RPMI7951 (cell line): Measurements from ENCODE around the gene MAK. TPM values are rescaled to one million over a fixed set of nuclear protein-coding genes. Genes with fewer than 3 reads are reported as not detected.
A peak's percentile ranks its signal among the peaks of the same experiment; 100 is the strongest.
"Not testable (repeated sequence)": the region's sequence is repeated elsewhere in the genome, so short reads cannot be mapped to it uniquely, and the experiment has no call there.

Experiments
- DNase-seq: peaks from one replicate; pipeline ENCODE4 v3.0.0-alpha.2; 2012; ENCODE audit warnings: low read depth
- total RNA-seq: library from RNA; depleted of rRNA; stranded (reverse); fragments of >200 nt; shearing (Covaris generic); gene quantifications from 2 replicates; pipeline ENCODE4 v1.2.3, GENCODE V29; 2014

MAK gene
- total RNA-seq, 1 experiment from 2014 or later: not detected

DNA sequence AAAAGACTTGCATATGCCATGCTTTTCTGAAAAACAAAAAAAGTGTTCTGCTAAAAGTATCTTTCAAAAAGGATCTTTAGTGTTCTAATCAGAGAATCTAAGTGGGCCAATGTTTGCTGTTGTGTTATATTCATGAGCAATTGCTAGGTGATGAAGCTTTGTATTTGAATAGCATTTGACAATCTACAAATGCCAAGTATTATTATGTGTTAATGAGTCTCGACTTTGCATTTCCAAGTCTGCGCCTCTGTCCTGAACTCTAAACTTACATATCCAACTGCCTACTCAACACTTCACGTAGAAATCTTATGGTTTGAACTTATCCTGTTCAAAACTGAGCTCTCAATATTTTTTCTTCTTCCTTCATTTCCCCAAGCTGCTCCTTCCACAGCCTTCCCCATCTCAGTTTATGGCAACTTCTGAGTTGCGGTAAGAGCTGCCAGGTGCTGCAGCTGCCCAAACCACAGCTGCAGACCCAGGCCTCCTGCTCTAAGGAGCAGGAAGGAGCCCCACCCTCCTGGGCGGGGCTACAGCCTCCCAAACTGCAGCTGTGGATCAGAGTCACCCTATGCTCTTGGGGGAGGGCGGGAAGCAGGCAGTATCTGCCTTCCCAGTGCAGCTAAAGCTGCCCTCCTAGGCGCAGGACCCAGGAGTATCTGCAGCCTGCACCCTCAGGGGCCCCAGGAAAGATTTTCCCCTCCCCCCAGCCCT is 16.7 kb upstream of the MAK start:
- no peak for DNase-seq

DNA sequence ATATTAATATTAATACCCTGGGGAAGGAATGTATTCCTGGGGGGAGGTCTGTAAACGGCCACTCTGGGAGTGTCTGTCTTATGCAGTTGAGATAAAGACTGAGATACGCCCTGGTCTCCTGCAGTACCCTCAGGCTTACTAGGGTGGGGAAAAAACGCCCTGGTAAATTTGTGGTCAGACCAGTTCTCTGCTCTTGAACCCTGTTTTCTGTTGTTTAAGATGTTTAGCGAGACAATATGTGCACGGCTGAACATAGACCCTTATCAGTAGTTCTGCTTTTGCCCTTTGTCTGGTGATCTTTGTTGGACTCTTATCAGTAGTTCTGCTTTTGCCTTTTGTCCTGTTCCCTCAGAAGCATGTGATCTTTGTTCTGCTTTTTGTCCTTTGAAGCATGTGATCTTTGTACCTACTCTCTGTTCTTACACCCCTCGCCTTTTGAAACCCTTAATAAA is 15.5 kb upstream of the MAK start:
- DNase-seq: not testable (repeated sequence)

DNA sequence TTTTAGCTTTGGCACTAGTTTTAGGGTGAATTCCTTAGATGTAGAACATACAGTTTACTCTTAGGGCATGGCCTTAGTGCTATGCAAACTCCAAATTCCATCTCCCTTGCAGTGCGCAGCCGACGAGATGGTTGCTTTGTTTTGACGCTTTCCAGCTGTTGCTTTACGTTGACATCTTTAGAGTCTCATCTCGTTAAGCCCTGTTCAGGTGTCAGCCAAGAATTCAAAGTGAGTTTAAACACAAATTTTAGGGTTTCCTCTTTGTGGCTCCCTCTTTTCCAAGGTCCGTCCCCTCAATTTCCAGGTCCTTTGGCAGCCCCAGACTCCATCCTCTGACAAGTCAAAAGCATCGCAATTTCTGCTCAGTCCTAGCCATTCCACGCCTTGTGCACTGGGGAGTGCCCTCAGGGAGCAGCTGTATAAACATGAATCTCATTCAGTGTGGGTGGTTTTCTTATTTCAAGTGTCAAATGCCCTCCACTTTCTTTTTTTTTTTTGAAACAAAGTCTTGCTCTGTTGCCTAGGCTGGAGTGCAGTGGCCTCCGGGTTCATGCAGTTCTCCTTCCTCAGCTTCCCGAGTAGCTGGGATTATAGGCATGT is 14.1 kb upstream of the MAK start:
- no peak for DNase-seq

GRCh38 chr6:10850728-10851127 is 12.4 kb upstream of the MAK start:
- no peak for DNase-seq

DNA sequence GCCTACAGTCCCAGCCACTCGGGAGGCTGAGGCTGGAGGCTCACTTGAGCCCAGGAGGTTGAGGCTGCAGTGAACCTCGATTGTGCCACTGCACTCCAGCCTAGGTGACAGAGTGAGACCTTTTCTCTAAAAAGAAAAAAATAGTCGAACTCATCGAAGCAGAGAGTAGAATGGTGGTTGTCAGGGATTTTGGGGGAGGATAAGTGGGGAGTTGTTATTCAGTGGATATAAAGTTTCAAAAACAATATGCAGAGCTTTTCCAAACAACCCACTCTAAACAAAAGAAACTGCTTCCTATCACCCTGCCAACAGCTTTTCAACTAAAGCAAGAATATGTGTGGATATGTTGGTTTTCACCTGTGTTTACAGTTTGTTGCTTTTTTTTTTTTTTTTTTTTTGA is 11.6 kb upstream of the MAK start:
- DNase-seq: no peak

DNA sequence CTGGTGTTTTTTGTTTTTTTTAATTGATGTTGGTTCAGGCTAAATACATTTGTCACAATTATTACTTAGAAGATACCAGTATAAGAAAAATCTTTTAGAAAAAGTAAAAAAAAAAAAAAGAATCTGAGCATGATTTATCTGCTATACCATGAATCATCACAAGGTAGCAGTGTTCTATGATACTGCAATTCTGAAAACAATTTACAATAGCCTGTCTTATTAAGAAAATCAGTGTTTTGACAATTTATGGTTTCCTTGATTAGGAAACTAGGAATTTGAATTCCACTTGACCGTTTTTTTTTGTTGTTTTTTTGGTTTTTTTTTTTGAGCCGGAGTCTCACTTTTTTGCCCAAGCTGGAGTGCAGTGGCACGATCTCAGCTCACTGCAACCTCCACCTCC is 9.3 kb upstream of the MAK start:
- DNase-seq: no peak

DNA sequence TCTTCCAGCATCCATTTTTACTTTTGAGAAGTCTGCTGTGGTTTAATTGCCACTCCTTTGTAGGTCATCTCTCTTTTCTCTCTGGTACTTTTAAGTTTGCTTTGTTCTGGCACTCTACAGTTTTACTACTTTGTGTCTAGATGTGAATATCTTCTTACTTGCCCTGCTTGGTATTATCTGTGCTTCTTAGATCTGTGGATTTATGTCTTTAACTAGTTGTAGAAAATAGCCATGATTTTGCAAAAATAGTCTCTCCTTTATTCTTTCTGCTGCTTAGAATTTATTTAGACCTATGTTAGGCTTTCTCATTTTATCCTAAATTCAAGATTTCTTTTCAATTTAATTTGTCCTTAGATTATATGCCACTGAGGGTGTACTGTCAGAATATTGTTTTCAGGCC is 5.2 kb upstream of the MAK start:
- no peak for DNase-seq

- no peak for DNase-seq
Observed at GRCh38 chr6:10838794-10839333, 525 bp upstream of the MAK start.

DNA sequence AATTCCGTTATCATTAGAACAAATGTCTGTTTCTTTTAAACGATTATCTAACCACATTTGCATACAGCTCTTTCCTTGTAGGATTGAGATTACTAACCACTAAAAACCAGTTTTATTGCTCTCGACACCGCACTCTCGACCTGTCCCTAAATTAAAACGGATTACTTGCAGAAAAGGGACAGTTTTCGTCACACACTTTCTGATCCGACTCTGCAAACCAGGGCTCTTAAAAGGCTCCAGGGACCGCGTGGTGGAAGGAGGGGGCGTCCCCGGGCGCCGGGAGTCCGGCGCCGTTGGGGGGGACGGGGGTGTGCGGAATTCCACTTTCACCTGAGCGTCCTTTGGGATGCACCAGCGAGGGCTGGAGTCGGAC is 731 bp downstream of the MAK start:
- peak; percentile 9 for DNase-seq

- DNase-seq: peak; percentile 29
Observed at GRCh38 chr6:10837009-10837621, 1.2 kb downstream of the MAK start.

DNA sequence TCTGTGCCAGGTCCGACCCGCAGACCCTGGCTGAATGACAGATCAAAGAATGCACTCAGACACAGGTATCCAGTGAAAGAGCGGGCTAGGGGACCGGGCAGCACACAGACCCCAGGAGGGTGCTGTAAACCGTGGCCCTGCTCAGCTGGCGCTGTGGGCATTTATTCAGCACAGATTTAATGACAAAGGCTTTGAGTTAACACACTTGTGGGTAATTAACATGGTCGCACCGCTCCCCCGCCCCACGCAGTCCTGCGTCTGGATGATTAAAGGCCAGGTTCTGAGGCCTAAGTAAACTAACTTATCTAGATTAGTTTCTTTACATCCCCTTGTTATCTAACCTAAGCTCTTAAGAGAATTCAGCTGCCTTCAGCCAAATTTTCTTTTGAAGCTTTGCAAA is 3.5 kb downstream of the MAK start:
- DNase-seq: no peak

- no peak for DNase-seq
Observed at GRCh38 chr6:10831609-10832008, 6.7 kb downstream of the MAK start.

DNA sequence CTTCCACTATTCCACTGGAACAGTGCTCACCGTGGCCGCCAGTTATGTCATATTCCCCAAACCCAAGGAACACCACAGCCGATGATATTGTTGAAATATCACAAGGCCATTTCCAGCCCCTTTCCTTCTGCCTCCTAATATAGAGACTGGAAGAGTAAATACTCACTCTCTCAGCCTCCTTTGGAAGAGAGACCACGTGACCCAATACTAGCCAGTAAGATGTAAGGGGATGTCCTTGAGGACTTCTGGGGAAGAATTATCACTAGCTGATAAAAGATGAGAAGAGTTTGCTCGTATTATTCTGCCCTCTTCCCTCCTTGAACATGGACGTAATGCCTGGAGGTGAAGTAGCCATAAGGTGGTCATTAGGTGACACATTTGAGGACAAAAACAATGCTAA is 13.5 kb downstream of the MAK start:
- no peak for DNase-seq

DNA sequence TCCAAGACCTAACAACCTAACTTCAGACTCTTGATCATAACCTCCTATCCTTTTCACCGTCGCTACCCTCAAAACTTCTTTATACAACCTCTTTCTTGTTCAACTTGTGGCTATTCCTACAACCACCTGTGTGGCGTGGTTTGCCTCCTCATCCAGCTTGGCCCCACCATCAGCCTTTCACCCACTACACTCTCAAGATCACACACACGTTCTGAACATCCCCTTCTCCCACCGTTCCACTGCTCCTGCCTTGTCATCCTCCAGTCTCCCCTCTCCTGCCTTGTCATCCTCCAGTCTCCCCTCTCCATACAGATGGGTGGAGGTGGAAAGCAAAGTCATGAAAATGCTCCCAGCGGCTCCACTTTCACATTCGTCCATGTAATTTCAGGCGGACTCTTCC is 14.0 kb downstream of the MAK start:
- DNase-seq: no peak

GRCh38 chr6:10814176-10814575 is 24.2 kb downstream of the MAK start:
- DNase-seq: not testable (repeated sequence)

GRCh38 chr6:10809098-10809497 is 29.2 kb downstream of the MAK start:
- DNase-seq: no peak

- DNase-seq: no peak
Observed at GRCh38 chr6:10808376-10808775, 30.0 kb downstream of the MAK start.

- DNase-seq: peak; percentile 54
Observed at GRCh38 chr6:10801224-10801848, 37.0 kb downstream of the MAK start.

- no peak for DNase-seq
Observed at GRCh38 chr6:10800810-10801209, 37.5 kb downstream of the MAK start.

- no peak for DNase-seq
Observed at GRCh38 chr6:10794239-10794638, 44.1 kb downstream of the MAK start.

- DNase-seq: no peak
Observed at GRCh38 chr6:10793695-10794094, 44.6 kb downstream of the MAK start.

- DNase-seq: no peak
Observed at GRCh38 chr6:10793035-10793434, 45.3 kb downstream of the MAK start.

- DNase-seq: no peak
Observed at GRCh38 chr6:10792101-10792500, 46.2 kb downstream of the MAK start.
